Neuronal stem cell (in vitro differentiated cells): ENCODE measurements around the gene INTS1.

Experiments
- DNase-seq: peaks from one replicate; pipeline ENCODE4 v3.0.0-alpha.2; 2013; ENCODE audit warnings: low spot score
- H2AFZ ChIP-seq: one replicate; pipeline ENCODE4 v1.6.1; 2013; ENCODE audit warnings: mild to moderate bottlenecking, low read length, inconsistent platforms
- H2AK5ac ChIP-seq: 2 replicates; pipeline ENCODE4 v1.6.1; 2013; ENCODE audit warnings: low read depth, mild to moderate bottlenecking, inconsistent platforms, low read length, moderate library complexity, mixed read lengths
- H2BK120ac ChIP-seq: 2 replicates; pipeline ENCODE4 v1.6.1; 2013; ENCODE audit warnings: low read depth, mild to moderate bottlenecking, inconsistent platforms, low read length, moderate library complexity, mixed read lengths
- H2BK12ac ChIP-seq: one replicate; pipeline ENCODE4 v1.6.1; 2013; ENCODE audit warnings: low read length, inconsistent platforms
- H2BK15ac ChIP-seq: 2 replicates; pipeline ENCODE4 v1.6.1; 2013; ENCODE audit warnings: mild to moderate bottlenecking, low read length, inconsistent platforms, mixed read lengths
- H2BK5ac ChIP-seq: one replicate; pipeline ENCODE4 v1.6.1; 2013; ENCODE audit warnings: inconsistent platforms, mild to moderate bottlenecking, low read length, moderate library complexity
- H3K14ac ChIP-seq: one replicate; pipeline ENCODE4 v1.6.1; 2013; ENCODE audit warnings: low read length, inconsistent platforms
- H3K18ac ChIP-seq: 2 replicates; pipeline ENCODE4 v1.6.1; 2013; ENCODE audit warnings: low read length, inconsistent platforms
- H3K23ac ChIP-seq: 2 replicates; pipeline ENCODE4 v1.6.1; 2013; ENCODE audit warnings: low read depth, mild to moderate bottlenecking, mixed read lengths, low read length, inconsistent platforms; ENCODE audit not compliant: poor library complexity
- H3K27ac ChIP-seq: replicated peaks from 3 replicates; pipeline ENCODE4 v1.5.1; 2013; ENCODE audit warnings: low read length, inconsistent platforms
- H3K27me3 ChIP-seq, 3 experiments: 2 replicates each; pipeline ENCODE4 v1.6.1; 2013; ENCODE audit warnings: low read length in 3 of 3, mild to moderate bottlenecking in 2 of 3, inconsistent platforms in 1 of 3, low read depth in 1 of 3, mixed read lengths in 1 of 3, moderate library complexity in 1 of 3; ENCODE audit not compliant: control insufficient read depth in 3 of 3, insufficient read depth in 3 of 3
- H3K36me3 ChIP-seq, 2 donors: replicated peaks in 1 of 2; 2 replicates each; pipeline ENCODE4 v1.6.1; 2013; ENCODE audit warnings: low read length in 2 of 2; ENCODE audit not compliant: control insufficient read depth in 2 of 2, insufficient read depth in 2 of 2
- H3K4ac ChIP-seq: 2 replicates; pipeline ENCODE4 v1.6.1; 2013; ENCODE audit warnings: inconsistent platforms, mild to moderate bottlenecking, low read length, moderate library complexity
- H3K4me1 ChIP-seq, 2 donors: 1 replicate in 1 of 2; 2 replicates in 1 of 2; pipeline ENCODE4 v1.6.1; 2013; ENCODE audit warnings: low read length in 2 of 2, low read depth in 1 of 2; ENCODE audit not compliant: control insufficient read depth in 2 of 2, insufficient read depth in 1 of 2
- H3K4me2 ChIP-seq: one replicate; pipeline ENCODE4 v1.6.1; 2013; ENCODE audit warnings: mild to moderate bottlenecking, low read length, inconsistent platforms; ENCODE audit not compliant: insufficient read depth, poor library complexity, severe bottlenecking
- H3K4me3 ChIP-seq, 2 donors: 2 replicates each; pipeline ENCODE4 v1.5.1; 2013; ENCODE audit warnings: low read length in 2 of 2, mild to moderate bottlenecking in 2 of 2, inconsistent platforms in 1 of 2, moderate library complexity in 1 of 2
- H3K79me1 ChIP-seq: one replicate; pipeline ENCODE4 v1.6.1; 2013; ENCODE audit warnings: low read depth, mild to moderate bottlenecking, inconsistent platforms, low read length, moderate library complexity
- H3K9ac ChIP-seq: one replicate; pipeline ENCODE4 v1.6.1; 2013; ENCODE audit warnings: mild to moderate bottlenecking, low read depth, low read length, inconsistent platforms; ENCODE audit not compliant: poor library complexity
- H3K9me3 ChIP-seq, 2 donors: replicated peaks in 1 of 2; 2 replicates each; pipeline versions ENCODE3 to v1.6.1; 2013; ENCODE audit warnings: low read length in 2 of 2, mild to moderate bottlenecking in 2 of 2, inconsistent platforms in 1 of 2, low read depth in 1 of 2, mixed read lengths in 1 of 2, moderate library complexity in 1 of 2; ENCODE audit not compliant: control insufficient read depth in 2 of 2, insufficient read depth in 1 of 2
- H4K8ac ChIP-seq: one replicate; pipeline ENCODE4 v1.6.1; 2013; ENCODE audit warnings: low read depth, mild to moderate bottlenecking, inconsistent platforms, low read length, moderate library complexity
- H4K91ac ChIP-seq: one replicate; pipeline ENCODE4 v1.6.1; 2013; ENCODE audit warnings: low read length, low read depth, mild to moderate bottlenecking, inconsistent platforms; ENCODE audit not compliant: poor library complexity
- WGBS, 2 donors: extraction: QIAGEN DNeasy Blood & Tissue Kit; methylation state at CpG; one replicate each; pipeline ENCODE4 v1.1.7; 2013; ENCODE audit warnings: missing lambda C conversion rate in 2 of 2, mixed read lengths in 1 of 2; ENCODE audit not compliant: insufficient read length in 2 of 2, insufficient replicate concordance in 1 of 2; ENCODE audit errors: extremely low coverage in 2 of 2; 5-methylcytosine and 5-hydroxymethylcytosine counted together

Gene INTS1

DNA sequence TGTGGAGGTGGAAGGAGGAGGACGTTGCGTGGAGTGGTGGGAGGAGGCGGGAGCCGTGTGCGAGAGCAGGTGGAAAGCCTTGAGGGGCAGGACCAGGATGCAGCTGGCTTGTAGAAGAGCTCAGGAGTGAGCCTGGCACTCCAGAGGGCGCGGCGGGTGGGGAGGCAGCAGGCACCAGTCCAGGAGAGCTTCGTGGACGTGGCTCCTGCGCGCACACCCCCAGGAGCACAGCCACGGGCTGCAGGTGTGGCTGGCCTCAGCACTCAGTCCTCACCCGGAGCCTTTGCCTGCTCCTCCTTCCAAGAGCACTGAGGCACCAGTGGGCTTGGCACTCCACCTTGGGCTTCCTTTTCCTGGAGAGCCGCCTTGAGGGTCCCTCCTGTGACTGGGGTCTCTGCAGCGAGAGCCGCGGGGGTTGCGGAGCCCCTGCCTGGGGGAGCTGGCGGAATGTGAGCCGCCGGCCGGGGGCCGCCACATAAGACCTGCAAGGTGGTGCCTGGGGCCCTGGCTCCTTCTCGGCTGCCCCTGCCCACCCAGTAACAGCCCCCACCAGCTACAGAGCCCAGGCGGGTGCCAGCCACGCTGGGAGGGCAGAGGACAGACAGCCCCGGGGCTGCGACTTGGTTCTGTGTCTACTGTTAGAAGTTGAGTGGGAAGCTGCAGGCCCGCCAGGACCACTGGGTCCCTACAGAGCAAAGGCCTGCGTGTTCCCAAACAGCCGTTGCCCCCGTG lies 37.4 kb upstream of the INTS1 start:
- H3K4me3 ChIP-seq: no peak overlapping the region
- peaks cover 0 to 6% of the 10 kb centered on the region in 2 donors for H3K36me3 ChIP-seq
- H2BK15ac ChIP-seq: peak overlapping the region; percentile 75
- H4K91ac ChIP-seq: no peak overlapping the region
- H3K14ac ChIP-seq: peak overlapping the region; percentile 38
- H3K23ac ChIP-seq: peak overlapping the region; percentile 89
- peak overlapping the region; percentile 56 for H2AK5ac ChIP-seq
- no peaks in the 10 kb centered on the region for H3K9me3 ChIP-seq
- H3K27me3 ChIP-seq: no peaks in the 10 kb centered on the region
- peaks cover 12% of the 10 kb centered on the region for H3K79me1 ChIP-seq
- H2AFZ ChIP-seq: no peak overlapping the region
- peak overlapping the region; percentile 4 for H3K9ac ChIP-seq
- no peak overlapping the region for H3K18ac ChIP-seq
- H3K4me2 ChIP-seq: no peak overlapping the region
- H2BK5ac ChIP-seq: no peak overlapping the region
- no peak overlapping the region for H3K27ac ChIP-seq
- peaks cover 16 to 29% of the 10 kb centered on the region in 2 donors for H3K4me1 ChIP-seq
- H4K8ac ChIP-seq: no peak overlapping the region
- 100% methylated on average over 3 of the region's 33 CpGs; no CpG with 5 or more reads in 1 of the 2 donors for WGBS, 2 donors
- H2BK12ac ChIP-seq: peak overlapping the region; percentile 58
- no peak for DNase-seq
- no peak overlapping the region for H3K4ac ChIP-seq
- no peak overlapping the region for H2BK120ac ChIP-seq

- Histone ChIP-seq H2BK120ac (no peak overlapping the region), H3K9ac (no peak overlapping the region), H4K8ac (no peak overlapping the region), H2AFZ (no peak overlapping the region), H3K4ac (no peak overlapping the region), H3K23ac (peak overlapping the region; percentile 89), H3K27me3 (no peaks in the 10 kb centered on the region), H3K79me1 (peaks cover 12% of the 10 kb centered on the region), H3K4me1 (peaks cover 22 to 35% of the 10 kb centered on the region in 2 donors), H3K18ac (no peak overlapping the region), H3K36me3 (peaks cover 0 to 6% of the 10 kb centered on the region in 2 donors), H2AK5ac (peak overlapping the region; percentile 75), H3K27ac (no peak overlapping the region), H2BK15ac (peak overlapping the region; percentile 75), H4K91ac (no peak overlapping the region), H2BK5ac (no peak overlapping the region), H2BK12ac (peak overlapping the region; percentile 22), H3K4me2 (no peak overlapping the region), H3K14ac (no peak overlapping the region), H3K9me3 (no peaks in the 10 kb centered on the region), H3K4me3 (no peak overlapping the region)
- DNase-seq: no peak
- WGBS, 2 donors: no CpG with 5 or more reads among the region's 31 CpGs
These were observed 36.6 kb upstream of the INTS1 start for GRCh38 chr7:1540776-1541271.

GRCh38 chr7:1539882-1540775 lies 35.9 kb upstream of the INTS1 start:
- no CpG with 5 or more reads among the region's 73 CpGs for WGBS, 2 donors
- H4K91ac ChIP-seq: no peak overlapping the region
- peaks cover 12% of the 10 kb centered on the region for H3K79me1 ChIP-seq
- H3K4me3 ChIP-seq: no peak overlapping the region
- no peak overlapping the region for H3K4me2 ChIP-seq
- no peak overlapping the region for H4K8ac ChIP-seq
- no peak overlapping the region for H3K9ac ChIP-seq
- H2BK5ac ChIP-seq: peak overlapping the region; percentile 82
- H3K36me3 ChIP-seq: peaks cover 0 to 6% of the 10 kb centered on the region in 2 donors
- H2BK120ac ChIP-seq: no peak overlapping the region
- no peak overlapping the region for H3K27ac ChIP-seq
- peak overlapping the region; percentile 99 for H2AK5ac ChIP-seq
- no peak overlapping the region for H2AFZ ChIP-seq
- no peak for DNase-seq
- H3K9me3 ChIP-seq: no peaks in the 10 kb centered on the region
- H3K14ac ChIP-seq: no peak overlapping the region
- H3K27me3 ChIP-seq: no peaks in the 10 kb centered on the region
- H2BK12ac ChIP-seq: peak overlapping the region; percentile 58
- H3K4me1 ChIP-seq: peaks cover 27 to 35% of the 10 kb centered on the region in 2 donors
- peak overlapping the region; percentile 80 for H3K18ac ChIP-seq
- peak overlapping the region; percentile 89 for H3K23ac ChIP-seq
- H3K4ac ChIP-seq: peak overlapping the region; percentile 84
- H2BK15ac ChIP-seq: peak overlapping the region; percentile 58
